KOPT-K1 (cell line): ENCODE measurements around the gene ETS2.

ENCODE experiments used
- H3K27ac ChIP-seq: fragments of 200-600 bp; sonication (generic); 2 replicates; pipeline ENCODE4 v1.5.1; 2016; ENCODE audit warnings: antibody characterized with exemption, mild to moderate bottlenecking, low read depth, low read length; ENCODE audit not compliant: poor library complexity, severe bottlenecking
- H3K36me3 ChIP-seq: fragments of 200-600 bp; sonication (generic); 2 replicates; pipeline ENCODE4 v1.5.1; 2017; ENCODE audit warnings: antibody characterized with exemption, mild to moderate bottlenecking, low read length, moderate library complexity; ENCODE audit not compliant: insufficient read depth
- H3K9me3 ChIP-seq: fragments of 200-600 bp; sonication (generic); 2 replicates; pipeline ENCODE4 v1.5.1; 2017; ENCODE audit warnings: antibody characterized with exemption, low read length, mild to moderate bottlenecking; ENCODE audit not compliant: insufficient read depth, poor library complexity, severe bottlenecking

Gene ETS2

DNA sequence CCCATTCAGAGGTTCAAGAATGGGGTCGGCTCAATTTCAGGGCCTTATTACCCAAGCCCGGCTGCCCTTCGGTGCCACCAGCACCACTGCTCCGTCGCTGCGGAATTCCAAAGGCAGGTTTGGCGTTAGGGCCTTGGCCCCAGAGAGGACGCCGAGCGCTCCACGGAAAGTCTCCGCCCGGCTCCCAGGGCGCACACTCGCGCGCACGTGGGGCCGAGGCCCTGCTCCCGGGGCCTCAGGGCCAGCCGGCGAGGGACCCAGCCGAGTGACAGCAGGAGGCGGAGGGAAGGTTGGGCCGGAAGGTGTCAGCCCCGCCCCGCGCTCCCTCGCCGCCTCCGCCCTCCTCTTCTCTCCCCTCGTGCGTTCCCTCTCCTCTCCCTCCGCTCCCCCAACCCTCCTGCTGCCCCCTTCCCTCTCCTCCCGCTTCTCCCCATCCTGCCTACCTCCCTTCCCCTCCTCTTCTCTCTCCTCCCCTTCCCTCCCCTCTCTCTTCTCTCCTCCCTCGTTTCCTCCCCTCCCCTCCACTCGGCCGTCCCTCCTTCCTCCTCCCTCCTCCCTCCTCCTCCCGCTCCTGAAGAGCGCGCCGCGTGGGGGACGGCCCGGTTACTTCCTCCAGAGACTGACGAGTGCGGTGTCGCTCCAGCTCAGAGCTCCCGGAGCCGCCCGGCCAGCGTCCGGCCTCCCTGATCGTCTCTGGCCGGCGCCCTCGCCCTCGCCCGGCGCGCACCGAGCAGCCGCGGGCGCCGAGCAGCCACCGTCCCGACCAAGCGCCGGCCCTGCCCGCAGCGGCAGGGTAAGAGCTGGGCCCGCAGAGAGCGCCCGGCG is at the start of gene ETS2:
Gene ETS2, plus strand, starts transcription at position 602 of the 825 bp plus-strand sequence. CDS start 4,106 bp downstream, outside the sequence.
- peak within 1 kb of the TSS; percentile 89 for H3K27ac ChIP-seq
- no peaks in the 10 kb centered on the region for H3K9me3 ChIP-seq
- peaks cover 42% of the 10 kb centered on the region for H3K36me3 ChIP-seq

DNA sequence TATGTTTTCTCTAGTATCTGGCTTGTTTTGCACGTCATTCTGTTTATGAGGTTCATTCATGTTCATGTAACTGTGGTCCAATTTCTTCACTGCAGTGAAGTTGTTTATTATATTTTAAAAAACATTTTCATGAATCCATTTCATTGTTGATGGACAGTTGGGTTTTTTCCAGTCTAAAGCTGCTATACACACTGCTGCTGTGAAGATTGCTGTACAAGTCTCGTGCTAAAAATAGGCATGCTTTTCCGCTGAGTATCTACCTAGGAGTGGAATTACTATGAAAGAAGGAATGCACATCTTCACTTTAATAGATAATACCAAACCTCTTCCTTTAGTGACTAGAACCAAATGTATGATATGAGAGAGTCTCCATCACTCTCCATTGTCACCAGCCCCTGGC is 49.0 kb upstream of the ETS2 start:
- Histone ChIP-seq H3K9me3 (no peaks in the 10 kb centered on the region), H3K36me3 (no peaks in the 10 kb centered on the region), H3K27ac (no peak overlapping the region)

DNA sequence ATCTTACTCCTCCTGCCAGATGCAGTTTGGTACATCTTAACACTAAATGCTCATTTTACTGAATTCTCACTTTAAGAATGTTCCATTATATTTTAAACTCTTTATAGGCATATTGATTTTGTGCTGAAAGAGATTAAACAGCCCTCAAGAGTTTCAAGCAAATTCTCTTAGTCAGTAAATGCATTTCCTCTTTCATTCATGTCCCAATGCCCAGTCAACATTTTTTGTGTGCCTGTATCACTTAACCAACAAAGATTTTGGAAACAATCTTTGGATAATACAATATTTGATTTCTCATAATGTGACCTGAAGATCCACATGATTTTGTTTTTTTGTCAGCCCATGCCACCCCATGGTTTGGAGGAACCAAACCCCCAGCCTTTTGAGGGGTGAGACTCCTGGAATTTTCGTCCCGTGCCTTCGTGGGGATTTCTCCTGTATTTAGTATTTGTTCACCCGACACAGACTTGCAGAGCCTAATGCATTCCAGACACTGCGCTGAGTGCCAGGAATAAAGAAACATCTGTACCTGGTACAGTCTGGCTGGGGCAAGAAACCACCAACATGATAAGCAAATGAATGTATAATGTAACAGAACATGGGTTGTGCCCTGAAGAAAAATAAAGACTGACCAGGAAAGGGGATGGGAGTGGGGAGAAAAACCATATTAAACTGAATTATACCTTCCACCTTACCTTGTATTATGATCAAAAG is 47.1 kb upstream of the ETS2 start:
- Histone ChIP-seq H3K36me3 (no peaks in the 10 kb centered on the region), H3K9me3 (no peaks in the 10 kb centered on the region), H3K27ac (no peak overlapping the region)

DNA sequence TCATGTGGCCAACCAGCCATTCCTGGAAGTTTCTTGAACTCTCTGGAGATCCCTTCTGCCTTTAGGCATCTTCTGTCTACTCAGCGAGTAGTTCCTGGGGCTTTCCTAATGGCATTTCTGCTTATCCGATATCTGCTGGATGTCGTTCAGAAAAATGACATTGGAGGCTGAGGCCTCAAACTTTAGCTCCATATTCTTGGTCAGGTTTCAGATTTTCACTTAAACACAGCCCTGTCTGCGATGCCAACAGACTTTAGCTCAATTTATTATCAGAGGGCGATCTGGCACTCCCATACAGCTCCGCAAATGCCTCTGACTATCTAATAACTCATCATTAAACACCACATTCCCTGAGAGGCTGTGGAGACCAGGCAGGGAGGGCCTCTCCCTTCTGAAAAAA is 46.3 kb upstream of the ETS2 start:
- Histone ChIP-seq H3K36me3 (no peaks in the 10 kb centered on the region), H3K27ac (no peak overlapping the region), H3K9me3 (no peaks in the 10 kb centered on the region)

DNA sequence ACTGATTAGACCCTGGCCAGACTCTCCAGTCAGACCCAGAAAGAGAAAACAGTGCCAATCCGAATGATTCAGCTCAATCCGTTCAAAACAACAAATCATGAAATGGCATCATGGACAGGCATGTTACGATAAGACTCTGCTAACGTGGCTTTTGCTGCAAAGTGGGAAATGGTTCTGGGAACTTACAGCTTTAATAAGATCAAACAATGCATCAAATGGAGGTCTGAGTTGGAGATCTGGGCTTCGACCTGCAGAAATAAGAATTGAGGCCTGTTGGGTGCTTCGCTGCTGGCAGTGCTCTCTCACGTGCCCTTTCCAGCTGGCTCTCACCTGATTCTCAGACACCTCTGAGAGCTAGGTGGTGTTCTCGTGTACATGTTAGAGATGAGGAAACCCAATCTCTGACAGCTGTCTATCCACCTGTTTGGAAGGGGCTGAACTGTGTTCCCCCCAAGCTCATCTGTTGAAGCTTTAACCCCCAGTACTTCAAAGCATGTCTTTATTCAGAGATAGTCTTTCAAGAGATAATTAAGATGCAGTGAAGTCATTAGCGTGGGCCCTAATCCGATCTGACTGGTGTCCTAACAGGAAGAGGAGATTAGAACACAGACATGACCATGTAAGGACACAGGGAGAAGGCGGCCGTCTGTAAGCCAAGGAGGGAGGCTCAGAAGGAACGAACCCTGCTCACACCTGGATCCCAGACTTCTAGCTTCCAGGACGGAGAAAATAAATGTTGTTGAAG is 45.5 kb upstream of the ETS2 start:
- Histone ChIP-seq H3K9me3 (no peaks in the 10 kb centered on the region), H3K27ac (no peak overlapping the region), H3K36me3 (no peaks in the 10 kb centered on the region)

DNA sequence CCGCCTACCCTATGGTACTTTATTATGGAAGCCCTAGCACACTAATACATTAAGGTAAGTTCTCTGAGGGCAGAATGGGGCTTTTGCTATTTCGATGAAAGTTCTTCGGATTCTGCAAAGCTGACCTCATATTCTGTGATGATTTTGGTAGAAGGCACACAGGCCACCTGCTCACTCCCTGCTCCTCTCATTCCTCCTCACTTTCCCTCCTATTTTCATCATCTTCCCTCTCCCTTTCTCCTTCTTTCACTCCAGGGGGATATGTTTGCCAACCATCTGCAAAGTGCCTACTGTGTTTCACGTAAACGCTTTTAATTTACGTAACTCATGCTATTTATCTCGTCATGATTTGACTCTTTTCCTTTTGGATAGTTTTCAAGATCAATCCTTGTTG is 45.0 kb upstream of the ETS2 start:
- H3K27ac ChIP-seq = no peak overlapping the region
- no peaks in the 10 kb centered on the region for H3K36me3 ChIP-seq
- H3K9me3 ChIP-seq = no peaks in the 10 kb centered on the region

DNA sequence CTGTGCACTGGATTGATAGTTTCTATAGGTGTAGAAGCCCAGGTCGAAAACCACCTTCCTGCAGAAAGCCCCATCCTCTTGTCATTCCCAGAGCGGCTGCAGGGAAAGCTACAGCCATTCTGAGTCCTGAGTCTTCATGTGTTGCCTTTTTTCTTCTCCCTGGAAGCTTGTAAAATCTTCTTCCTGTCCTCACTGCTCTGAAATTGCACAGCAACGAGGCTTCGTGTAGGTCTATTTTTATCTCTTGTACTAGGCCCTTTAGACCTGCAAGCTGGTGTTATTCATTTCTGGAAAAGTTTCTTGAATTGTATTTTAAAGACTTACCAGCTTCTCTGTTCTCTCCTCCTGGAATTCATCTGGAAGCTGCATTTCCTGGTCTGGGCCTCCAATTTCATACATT is 44.2 kb upstream of the ETS2 start:
- Histone ChIP-seq H3K9me3 (peaks cover 5% of the 10 kb centered on the region), H3K36me3 (no peaks in the 10 kb centered on the region), H3K27ac (no peak overlapping the region)

DNA sequence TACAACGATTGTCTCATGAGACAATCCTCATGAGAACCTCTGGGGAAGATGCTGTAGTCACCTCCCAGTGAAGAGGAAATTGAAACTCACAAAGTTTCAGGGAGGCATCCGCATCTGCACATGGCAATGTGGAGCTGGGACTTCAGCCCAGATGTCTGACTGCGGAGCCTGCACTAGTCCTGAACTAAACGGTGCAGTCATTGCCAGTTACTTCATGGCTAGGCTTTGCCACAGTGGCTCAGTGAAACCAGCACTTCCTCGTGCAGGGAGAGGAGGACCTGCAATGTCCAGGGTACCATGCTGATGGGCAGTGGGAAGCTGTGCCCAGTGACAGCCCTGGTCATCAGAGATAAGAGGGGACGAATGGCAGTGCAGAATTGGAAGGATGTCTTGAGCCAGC is 40.7 kb upstream of the ETS2 start:
- Histone ChIP-seq H3K36me3 (no peaks in the 10 kb centered on the region), H3K27ac (no peak overlapping the region), H3K9me3 (peaks cover 5% of the 10 kb centered on the region)

DNA sequence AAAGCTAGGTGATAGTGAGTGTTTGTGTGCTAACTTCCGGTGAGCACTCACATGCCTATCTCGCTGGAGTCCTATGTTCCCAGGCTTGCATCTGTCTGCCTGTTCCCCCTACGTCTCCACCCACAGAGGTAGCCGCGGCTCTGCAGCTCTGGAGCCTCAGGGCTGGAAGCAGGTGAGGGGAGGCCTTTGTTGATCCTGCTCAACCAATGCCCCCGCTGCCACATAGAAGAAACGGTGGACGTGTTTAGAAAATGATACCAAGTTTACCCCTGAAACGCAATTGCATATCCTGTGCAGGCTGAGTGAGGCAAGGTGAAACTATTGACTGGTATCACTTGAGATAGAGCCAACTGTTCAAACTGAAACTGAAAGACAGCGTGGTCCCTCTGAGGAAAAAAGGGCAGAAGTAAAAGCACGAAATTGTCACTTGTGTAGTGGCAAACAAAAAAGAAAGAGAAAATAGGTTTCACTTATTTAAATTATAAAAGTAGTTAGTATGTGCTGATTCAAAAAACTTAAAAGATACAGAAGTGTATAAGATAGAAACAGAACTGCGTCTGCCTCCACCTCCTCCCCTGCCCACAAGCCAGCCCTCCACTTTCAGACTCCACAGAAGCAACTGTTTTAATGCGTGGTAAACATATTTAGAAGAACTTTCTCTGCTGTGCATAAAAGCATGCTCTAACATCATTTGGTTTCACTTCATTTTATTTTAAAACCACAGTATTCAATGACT is 38.6 kb upstream of the ETS2 start:
- Histone ChIP-seq H3K9me3 (peaks cover 5% of the 10 kb centered on the region), H3K36me3 (no peaks in the 10 kb centered on the region), H3K27ac (peak overlapping the region; percentile 90)

DNA sequence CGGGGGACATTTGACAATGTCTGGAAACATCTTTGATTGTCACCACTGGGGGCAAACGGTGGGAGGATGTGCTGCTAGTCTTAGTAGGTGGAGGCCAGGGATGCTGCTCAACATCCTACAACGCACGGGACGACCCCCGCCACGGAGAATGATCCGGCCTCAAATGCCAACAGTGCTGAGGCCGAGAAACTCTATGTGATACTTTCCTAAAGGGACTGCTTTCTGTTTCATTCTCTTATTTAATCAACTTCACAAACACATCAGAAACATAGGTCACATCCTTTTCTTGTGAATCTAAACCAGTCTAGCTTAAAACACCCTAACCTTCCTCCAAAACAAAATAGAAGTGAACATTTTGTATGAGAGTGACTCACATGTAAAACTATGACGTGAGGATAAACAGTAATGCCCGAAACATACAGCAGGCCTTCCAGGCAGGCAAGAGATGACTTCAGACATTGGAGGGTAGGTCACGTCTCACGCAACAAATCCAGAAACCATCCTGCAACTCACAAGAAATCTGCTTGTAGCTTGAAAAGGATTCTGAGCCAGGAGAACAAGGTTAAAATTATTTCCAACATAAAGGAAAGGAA is 37.2 kb upstream of the ETS2 start:
- Histone ChIP-seq H3K9me3 (peaks cover 5% of the 10 kb centered on the region), H3K36me3 (no peaks in the 10 kb centered on the region), H3K27ac (peak overlapping the region; percentile 90)

DNA sequence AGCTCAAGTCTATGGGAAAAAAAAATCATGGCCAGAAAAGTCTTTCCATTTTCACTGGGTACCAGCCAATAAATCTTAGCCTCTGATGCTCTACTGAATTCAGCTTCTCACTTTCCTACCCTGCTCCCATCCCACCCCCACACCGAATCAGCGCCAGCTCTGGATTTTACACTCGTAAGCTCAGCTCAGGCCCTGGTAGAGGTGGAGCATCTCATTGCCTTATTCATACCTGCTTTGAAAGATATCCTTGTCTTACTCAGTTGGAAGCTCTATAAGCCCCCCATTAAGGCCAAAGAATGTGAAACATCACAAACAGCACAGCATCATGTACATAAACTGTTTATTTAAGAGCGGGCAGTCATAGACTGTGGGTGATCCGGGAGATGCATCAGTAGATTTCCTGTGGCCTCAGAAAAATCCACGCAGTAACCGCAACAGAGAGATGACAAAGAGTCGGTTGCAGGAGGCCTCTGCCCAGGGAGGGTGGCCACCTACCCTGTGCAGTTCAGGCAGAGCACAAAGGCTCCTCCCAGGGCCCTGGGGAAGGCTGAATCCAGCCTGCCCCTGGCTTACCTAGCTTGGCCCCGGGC is 36.4 kb upstream of the ETS2 start:
- Histone ChIP-seq H3K36me3 (no peaks in the 10 kb centered on the region), H3K27ac (peak overlapping the region; percentile 90)

DNA sequence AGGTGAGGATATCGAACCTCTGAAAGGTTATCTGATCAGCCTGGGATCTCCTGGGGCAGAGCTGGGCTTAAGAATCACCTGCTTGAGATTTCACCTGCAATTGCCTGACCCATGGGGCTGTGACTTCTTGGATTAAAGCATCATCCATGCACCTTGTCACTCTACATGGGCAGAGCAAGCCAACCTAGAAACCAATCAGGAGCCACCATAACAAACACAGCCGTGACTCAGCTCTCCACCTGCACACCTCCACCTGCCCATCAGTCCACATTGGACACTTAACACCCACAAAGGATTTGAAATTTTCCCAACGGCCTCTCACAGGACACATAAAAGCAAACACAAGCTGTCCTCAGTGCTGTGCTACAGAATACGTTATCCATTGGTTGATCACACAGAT is 35.1 kb upstream of the ETS2 start:
- Histone ChIP-seq H3K27ac (no peak overlapping the region), H3K9me3 (peaks cover 5% of the 10 kb centered on the region), H3K36me3 (no peaks in the 10 kb centered on the region)

More for the DNA sequence above, 36.4 kb upstream of the ETS2 start:
- peaks cover 5% of the 10 kb centered on the region for H3K9me3 ChIP-seq

DNA sequence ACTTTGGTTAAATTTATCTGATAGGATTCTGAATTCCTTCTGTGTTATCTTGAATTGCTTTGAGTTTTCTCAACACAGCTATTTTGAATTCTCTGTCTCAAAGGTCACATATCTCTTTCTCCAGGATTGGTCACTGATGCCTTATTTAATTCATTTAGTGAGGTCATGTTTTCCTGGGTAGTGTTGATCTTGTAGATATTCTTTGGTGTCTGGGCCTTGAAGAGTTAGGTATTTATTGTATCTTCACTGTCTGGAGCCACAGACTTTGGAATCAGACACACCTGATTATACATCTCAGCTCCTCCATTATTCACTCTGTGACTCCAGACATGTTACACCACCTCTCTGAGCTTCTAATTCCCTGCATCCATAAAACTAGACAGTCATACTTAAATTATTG is 34.2 kb upstream of the ETS2 start:
- H3K27ac ChIP-seq = no peak overlapping the region
- no peaks in the 10 kb centered on the region for H3K9me3 ChIP-seq
- no peaks in the 10 kb centered on the region for H3K36me3 ChIP-seq

DNA sequence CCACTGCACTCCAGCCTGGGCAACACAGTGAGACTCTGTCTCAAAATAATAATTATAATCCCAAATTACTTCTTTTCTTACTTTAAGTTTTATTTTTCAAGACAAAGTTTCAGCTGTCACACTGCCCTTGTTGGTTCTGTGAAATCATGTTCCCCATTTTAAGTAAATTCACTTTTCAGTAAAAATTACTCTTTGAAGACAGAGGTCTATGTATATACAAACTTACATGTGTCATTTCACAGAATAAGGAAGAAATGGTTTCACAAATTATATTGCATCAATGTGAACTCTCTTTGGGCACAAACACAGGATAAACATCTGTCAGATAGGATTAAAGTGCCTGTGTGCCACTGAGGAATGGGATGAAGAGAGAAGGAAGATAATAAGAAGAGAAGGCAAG is 33.1 kb upstream of the ETS2 start:
- no peak overlapping the region for H3K27ac ChIP-seq
- no peaks in the 10 kb centered on the region for H3K36me3 ChIP-seq
- H3K9me3 ChIP-seq = no peaks in the 10 kb centered on the region
